NCI-H82 treated with DMSO at 0.1 percent for 48 hours (cell line): ENCODE results near the gene PON1.

ENCODE experiments used
- DNase-seq: peaks from one replicate; lab custom pipeline; 2025; ENCODE audit not compliant: unreplicated experiment; lab: John Stamatoyannopoulos, UW

The PON1 gene

DNA sequence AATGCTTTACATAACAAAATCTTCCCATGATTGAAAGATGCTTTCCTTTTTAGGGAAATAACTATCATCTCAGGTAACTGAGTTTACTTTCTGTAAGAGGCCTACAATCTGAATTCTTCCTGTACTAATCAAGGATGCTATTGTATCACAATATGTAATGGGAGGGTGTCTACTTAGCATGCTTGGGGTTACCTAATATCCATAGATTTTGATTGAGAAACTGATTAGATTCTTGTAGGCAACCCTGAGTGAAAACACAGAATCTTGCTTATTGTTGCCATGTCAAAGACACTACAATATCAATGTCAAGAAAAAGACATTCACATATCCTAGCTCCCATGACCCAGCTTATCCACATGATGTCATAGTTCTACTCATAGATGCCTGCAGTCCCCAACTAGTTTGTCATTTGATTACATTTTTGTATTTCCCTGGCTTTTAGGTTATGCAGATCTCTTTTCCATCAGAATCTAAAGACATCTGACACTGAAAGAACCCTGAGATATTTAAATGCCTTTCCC, 62.4 kb downstream of the PON1 start:
- DNase-seq, result no peak

DNA sequence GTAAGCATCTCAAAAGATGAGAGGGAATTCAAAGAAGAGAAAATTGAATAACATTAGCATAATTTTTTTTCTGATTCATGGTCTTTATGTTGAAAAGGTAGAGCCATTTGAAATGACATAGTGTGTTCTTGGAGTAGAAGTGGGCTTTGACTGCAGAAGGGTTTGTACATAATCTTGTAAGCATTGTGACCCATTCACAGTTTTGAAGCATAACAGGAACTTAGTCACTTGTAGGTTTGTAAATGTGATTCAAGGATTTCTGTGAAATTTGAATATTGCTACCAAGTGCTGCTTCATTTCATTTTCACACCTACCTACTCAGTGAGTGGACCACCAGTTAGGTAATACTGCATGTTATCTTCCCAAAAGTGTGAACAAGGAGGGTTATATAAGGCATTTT, 68.6 kb downstream of the PON1 start:
- no peak for DNase-seq

DNA sequence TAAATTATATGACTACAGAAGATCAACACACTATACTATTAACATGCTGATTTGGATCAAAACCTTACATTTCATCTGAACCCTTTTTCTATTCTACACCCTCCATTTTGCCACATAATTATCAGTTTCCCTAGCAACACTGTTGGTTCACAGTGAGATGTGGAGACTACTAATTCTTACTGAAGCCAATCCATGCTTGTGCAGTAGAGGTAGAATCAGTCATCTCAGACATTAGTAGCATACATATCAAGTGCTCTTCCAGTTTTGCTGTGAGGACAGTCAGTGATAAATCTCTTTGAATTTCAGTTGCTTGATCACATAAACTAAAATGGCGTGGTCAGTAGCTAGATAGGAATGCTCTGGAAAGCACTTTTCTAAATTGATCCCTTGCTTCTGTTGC, 70.3 kb downstream of the PON1 start:
- DNase-seq, result no peak

DNA sequence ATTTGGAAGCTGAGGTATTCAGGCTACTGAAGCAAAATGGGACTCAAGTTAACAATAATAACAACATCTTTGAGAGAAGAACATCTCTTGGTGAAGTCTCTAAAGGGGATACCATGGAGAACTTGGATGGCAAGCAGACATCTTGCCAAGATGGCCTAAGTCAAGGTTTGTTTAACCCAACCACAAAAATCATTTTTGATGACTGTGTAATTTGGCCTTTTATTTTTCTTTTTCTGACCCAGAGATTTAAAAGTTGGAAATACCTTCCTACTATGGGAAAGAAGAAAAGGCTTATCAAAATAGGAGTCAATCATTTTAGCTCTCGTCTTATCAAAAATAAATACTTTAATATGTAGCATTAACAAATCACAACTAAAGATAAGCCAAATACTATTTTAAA, 72.4 kb downstream of the PON1 start:
- no peak for DNase-seq

GRCh38 chr7:95250571-95250970, 73.8 kb downstream of the PON1 start:
- DNase-seq, result no peak
